Spinal cord (tissue), 10 donors: ENCODE data around the gene MYO15B. TPM values are rescaled to one million over a fixed set of nuclear protein-coding genes. Genes with fewer than 3 reads are reported as not detected.

Source experiments
- DNase-seq, 6 donors: peaks; one replicate each; pipeline versions ENCODE4 v3.0.0 to v3.0.0-alpha.2; 2013 to 2015; ENCODE audit warnings: low spot score in 6 of 6, low read depth in 4 of 6
- H3K27ac ChIP-seq: one replicate; pipeline ENCODE4 v1.5.1; 2013; ENCODE audit warnings: low read depth, low read length, control low read depth
- H3K27me3 ChIP-seq: one replicate; pipeline ENCODE4 v1.6.1; 2013; ENCODE audit warnings: low read length; ENCODE audit not compliant: control insufficient read depth, insufficient read depth
- H3K36me3 ChIP-seq: one replicate; pipeline ENCODE4 v1.6.1; 2013; ENCODE audit warnings: low read length; ENCODE audit not compliant: control insufficient read depth, insufficient read depth
- H3K4me1 ChIP-seq: one replicate; pipeline ENCODE4 v1.6.1; 2013; ENCODE audit warnings: low read length; ENCODE audit not compliant: control insufficient read depth, insufficient read depth
- H3K4me3 ChIP-seq: one replicate; pipeline ENCODE4 v1.5.1; 2013; ENCODE audit warnings: low read depth, low read length, control low read depth
- H3K9me3 ChIP-seq: one replicate; pipeline ENCODE4 v1.6.1; 2013; ENCODE audit warnings: low read length; ENCODE audit not compliant: control insufficient read depth, insufficient read depth
- WGBS: methylation state at CpG from one replicate; pipeline ENCODE4 v1.1.5; 2013; ENCODE audit warnings: missing lambda C conversion rate; ENCODE audit not compliant: insufficient coverage; 5-methylcytosine and 5-hydroxymethylcytosine counted together
- long read RNA-seq, 4 donors: transcript quantifications; one replicate each; lab custom pipeline, GENCODE V29; 2026
- polyA plus RNA-seq, 2 donors: library from polyadenylated mRNA; unstranded; fragments of 120-200 nt; gene quantifications; one replicate each; pipeline ENCODE4 v1.2.1, GENCODE V29; 2013; ENCODE audit not compliant: insufficient read length in 2 of 2
- total RNA-seq, 2 donors: library from RNA; depleted of rRNA in 1 of 2; stranded (reverse); fragments of 120-200 nt in 1 of 2; fragments of >200 nt in 1 of 2; gene quantifications; one replicate each; pipeline versions ENCODE4 v1.2.3 to v1.2.4, GENCODE V29; 2013 to 2014
- donor health status: healthy.

Gene MYO15B
- 10 to 100 TPM; 38.9 to 99.1 TPM for total RNA-seq
- polyA plus RNA-seq: 100 to 1,000 TPM in 1 of 2 donors, 10 to 100 TPM in 1; 98.4 to 148 TPM
- long read RNA-seq, donor 1, partial matches to known transcripts: 6 of 7 reads
- long read RNA-seq, donor 1, other reads (novel, unspliced or antisense): 0 of 7 reads
- long read RNA-seq, donor 2, partial matches to known transcripts: 0 of 2 reads
- long read RNA-seq, donor 2, other reads (novel, unspliced or antisense): 0 of 2 reads
- long read RNA-seq, donor 3: 0 reads
- long read RNA-seq, donor 4, partial matches to known transcripts: 20 of 31 reads
- long read RNA-seq, donor 4, other reads (novel, unspliced or antisense): 6 of 31 reads

DNA sequence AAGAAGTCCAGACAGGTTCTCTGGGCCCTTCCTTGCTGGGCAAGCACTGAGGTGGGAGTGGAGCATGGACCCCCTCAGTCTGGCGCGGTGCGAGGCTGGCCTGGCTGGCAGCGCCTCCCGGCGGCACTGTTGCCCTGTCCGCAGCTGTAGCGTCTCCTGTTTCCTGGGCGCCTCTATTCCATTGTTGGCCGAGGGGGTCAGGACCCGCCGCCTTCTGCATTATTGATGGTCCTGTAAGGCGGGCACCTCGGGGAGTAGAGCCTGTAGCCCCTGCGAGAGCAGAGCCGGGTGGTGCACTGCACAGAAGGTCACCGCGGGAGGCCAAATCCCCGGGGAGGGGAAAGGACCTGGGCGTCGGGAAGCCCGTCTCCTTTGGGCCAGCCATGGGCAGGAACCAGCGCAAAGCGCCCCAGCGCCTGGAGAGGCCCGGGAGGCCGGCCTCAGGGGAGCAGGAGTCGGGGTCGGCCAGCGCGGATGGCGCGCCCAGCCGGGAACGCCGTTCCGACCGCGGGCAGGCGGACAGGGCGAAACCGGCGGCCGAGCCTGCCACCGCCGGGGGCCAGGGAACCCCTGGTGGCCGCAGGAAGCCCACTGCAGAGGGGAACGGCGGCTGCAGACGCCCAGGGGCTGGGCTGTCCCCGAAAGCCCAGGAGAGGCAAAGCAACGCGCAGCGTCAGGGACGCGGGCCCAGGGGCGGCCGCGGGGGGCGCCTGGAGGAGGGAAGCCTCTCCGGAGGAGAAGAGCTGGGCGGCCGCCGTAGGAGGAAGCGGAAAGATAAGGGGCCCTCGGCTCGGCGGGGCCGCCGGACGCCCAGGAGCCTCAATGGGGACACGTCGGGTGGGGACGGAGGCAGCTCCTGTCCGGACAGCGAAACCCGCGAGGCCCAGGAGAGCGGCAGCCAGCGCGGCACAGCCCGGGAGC is at the start of gene MYO15B:
TSS of gene MYO15B (plus strand) at position 126 of the 921 bp plus-strand sequence. CDS start at position 384, 258 bp downstream.
- 3% methylated on average over 82 of the region's 82 CpGs for WGBS
- H3K27ac ChIP-seq: peak within 1 kb of the TSS; percentile 86
- H3K4me3 ChIP-seq: peak within 1 kb of the TSS; percentile 55
- H3K36me3 ChIP-seq: peaks cover 26% of the 10 kb centered on the region
- DNase-seq: peak in 5 of 6 donors; percentile 6 to 80 (median 17)
- H3K9me3 ChIP-seq: no peaks in the 10 kb centered on the region
- peaks cover 33% of the 10 kb centered on the region for H3K4me1 ChIP-seq
- H3K27me3 ChIP-seq: no peaks in the 10 kb centered on the region

DNA sequence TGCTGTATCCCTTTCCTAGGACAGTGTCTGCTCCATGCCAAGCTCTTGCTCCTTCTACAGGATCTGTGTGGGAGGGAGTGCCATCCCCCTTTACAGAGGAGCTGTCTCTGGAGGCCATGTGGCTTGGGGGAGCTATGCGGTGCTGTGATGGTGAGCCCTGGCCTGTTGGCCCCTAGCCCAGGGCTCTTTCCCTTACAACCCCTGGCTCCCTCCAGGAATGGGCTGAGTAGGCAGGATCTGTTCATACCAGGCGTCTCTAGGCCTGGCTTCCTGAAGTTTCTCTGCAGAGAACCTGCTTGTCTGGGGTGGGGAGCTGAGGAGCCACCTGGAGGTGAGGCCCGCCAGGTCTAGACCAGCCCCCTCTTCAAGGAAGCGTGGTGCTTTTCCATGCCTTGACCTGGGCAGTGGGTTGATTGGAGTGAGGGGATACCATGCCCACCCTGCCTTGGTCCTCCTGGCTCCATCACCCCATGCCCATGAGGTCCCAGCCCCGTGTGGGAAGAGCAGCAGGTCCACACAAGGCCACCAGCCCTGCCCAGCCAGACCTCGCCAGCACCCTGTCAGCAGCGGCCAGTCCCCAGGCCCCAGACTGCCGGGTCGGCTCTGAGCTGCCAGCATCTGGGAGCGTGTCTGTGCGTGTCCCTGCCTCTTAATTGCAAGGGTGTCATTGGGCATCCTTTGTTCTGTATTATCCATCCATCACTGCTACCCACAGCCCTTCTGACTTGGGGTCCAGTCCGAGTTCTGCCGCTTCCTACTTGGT is 47.5 kb upstream of the MYO15B start:
- WGBS: 75% methylated on average over 9 of the region's 13 CpGs

DNA sequence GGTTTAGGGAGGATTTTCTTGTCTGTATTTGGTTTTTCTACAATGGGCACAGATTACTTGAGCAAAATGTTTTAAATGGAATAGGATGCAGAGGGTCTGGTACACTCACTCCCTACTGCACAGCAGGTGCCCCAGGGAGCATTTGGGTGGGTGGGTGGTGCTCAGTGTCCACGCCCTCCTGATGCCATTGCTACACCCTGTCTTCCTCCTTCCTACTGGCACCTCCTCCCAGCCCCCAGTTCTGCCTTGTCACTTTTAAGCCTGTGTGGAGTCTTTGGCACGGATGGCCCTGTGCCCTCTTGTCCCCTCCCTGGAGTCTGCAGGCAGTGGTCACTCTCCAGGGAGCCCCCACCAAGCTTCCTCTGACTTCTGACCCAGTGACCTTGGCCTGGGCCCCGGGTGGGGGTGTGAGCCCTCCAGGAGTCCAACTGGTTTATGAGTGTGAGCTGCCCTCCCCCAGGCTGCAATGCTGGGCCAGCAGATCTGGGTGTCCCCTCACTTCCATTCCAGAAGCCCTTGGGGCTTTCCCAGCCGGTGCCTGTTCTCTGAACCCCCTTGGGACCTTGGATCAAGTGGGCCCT is 46.6 kb upstream of the MYO15B start:
- H3K36me3 ChIP-seq: peaks cover 3% of the 10 kb centered on the region
- no peaks in the 10 kb centered on the region for H3K27me3 ChIP-seq
- no peak overlapping the region for H3K27ac ChIP-seq
- H3K9me3 ChIP-seq: no peaks in the 10 kb centered on the region
- 94% methylated on average over 3 of the region's 4 CpGs for WGBS
- DNase-seq: no peak
- no peak overlapping the region for H3K4me3 ChIP-seq
- H3K4me1 ChIP-seq: no peaks in the 10 kb centered on the region

More for the DNA sequence above, 47.5 kb upstream of the MYO15B start:
- no peaks in the 10 kb centered on the region for H3K27me3 ChIP-seq
- peaks cover 6% of the 10 kb centered on the region for H3K4me1 ChIP-seq
- H3K36me3 ChIP-seq: peaks cover 3% of the 10 kb centered on the region
- no peak overlapping the region for H3K4me3 ChIP-seq
- no peak for DNase-seq
- H3K27ac ChIP-seq: no peak overlapping the region
- H3K9me3 ChIP-seq: no peaks in the 10 kb centered on the region

GRCh38 chr17:75542229-75542628 is 45.4 kb upstream of the MYO15B start:
- no peaks in the 10 kb centered on the region for H3K27me3 ChIP-seq
- peaks cover 3% of the 10 kb centered on the region for H3K36me3 ChIP-seq
- WGBS: 86% methylated on average over 6 of the region's 8 CpGs
- H3K4me1 ChIP-seq: no peaks in the 10 kb centered on the region
- no peaks in the 10 kb centered on the region for H3K9me3 ChIP-seq
- DNase-seq: no peak
- no peak overlapping the region for H3K4me3 ChIP-seq
- H3K27ac ChIP-seq: no peak overlapping the region

DNA sequence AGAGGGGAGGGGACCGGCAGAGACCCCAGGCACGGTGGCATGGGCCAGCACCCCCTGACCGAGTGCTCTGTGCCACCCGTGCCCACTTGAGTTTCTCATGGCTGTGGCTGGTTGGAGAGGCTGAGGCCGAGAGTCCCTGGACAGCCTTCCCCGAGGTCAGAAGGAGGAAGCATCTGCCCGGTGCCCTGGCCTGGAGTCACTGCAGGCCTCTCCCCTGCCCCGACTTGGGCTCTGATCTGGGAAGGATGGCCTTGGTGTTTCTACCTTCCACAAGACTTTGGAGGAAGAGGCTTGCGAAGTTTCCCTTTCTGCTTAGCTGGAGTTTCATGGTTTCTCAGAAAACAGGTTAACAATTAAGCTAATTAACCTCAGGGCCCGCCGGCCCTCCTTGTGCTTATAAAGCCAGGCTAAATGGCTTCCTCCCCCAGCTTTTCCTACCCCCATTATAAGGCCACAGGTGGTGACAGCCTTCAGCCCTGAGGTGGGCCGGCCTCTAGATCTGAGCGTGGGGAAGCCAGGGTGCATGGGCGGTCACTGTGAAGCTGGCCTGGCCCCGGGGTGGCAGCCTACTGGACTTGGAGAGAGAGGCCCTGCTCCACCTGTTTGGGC is 44.8 kb upstream of the MYO15B start:
- H3K4me1 ChIP-seq: no peaks in the 10 kb centered on the region
- peaks cover 3% of the 10 kb centered on the region for H3K36me3 ChIP-seq
- H3K4me3 ChIP-seq: no peak overlapping the region
- no peak overlapping the region for H3K27ac ChIP-seq
- DNase-seq: no peak
- no peaks in the 10 kb centered on the region for H3K27me3 ChIP-seq
- WGBS: 68% methylated on average over 13 of the region's 15 CpGs
- no peaks in the 10 kb centered on the region for H3K9me3 ChIP-seq

- DNase-seq: no peak
- peaks cover 3% of the 10 kb centered on the region for H3K36me3 ChIP-seq
- no peaks in the 10 kb centered on the region for H3K9me3 ChIP-seq
- no peaks in the 10 kb centered on the region for H3K27me3 ChIP-seq
- WGBS: 79% methylated on average over 8 of the region's 8 CpGs
- no peak overlapping the region for H3K4me3 ChIP-seq
- no peaks in the 10 kb centered on the region for H3K4me1 ChIP-seq
- H3K27ac ChIP-seq: no peak overlapping the region
Observed at GRCh38 chr17:75544250-75544649, 43.4 kb upstream of the MYO15B start.

- H3K4me1 ChIP-seq: no peaks in the 10 kb centered on the region
- no peak overlapping the region for H3K4me3 ChIP-seq
- 94% methylated on average over 13 of the region's 13 CpGs for WGBS
- no peaks in the 10 kb centered on the region for H3K9me3 ChIP-seq
- no peaks in the 10 kb centered on the region for H3K36me3 ChIP-seq
- no peak for DNase-seq
- H3K27me3 ChIP-seq: peaks cover 3% of the 10 kb centered on the region
- no peak overlapping the region for H3K27ac ChIP-seq
Observed at GRCh38 chr17:75546181-75546580, 41.4 kb upstream of the MYO15B start.

- Histone ChIP-seq H3K36me3 (no peaks in the 10 kb centered on the region), H3K4me1 (no peaks in the 10 kb centered on the region), H3K4me3 (no peak overlapping the region), H3K27ac (no peak overlapping the region), H3K27me3 (peaks cover 3% of the 10 kb centered on the region), H3K9me3 (no peaks in the 10 kb centered on the region)
- DNase-seq: no peak
- WGBS: 89% methylated on average over 8 of the region's 9 CpGs
Observed at GRCh38 chr17:75547091-75547490, 40.5 kb upstream of the MYO15B start.

DNA sequence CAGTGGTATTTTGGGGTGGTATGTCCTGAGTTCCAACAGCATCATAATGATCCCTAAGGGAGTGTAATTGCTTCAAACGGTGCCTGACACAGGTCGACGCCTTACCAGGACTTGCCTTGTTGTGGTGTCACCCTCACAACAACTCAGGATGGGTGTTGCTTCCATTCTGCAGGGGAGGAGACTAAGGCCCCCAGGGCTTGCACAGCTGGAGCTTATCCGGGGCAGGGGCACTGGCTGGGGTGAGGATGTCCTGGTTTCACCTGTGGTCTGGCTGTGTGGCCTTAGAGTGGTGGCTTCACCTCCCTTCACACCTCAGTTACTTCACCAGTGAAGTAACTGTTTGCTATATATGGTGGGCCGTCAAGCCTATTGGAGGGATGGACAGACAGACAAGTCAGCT is 38.8 kb upstream of the MYO15B start:
- Histone ChIP-seq H3K4me3 (no peak overlapping the region), H3K27me3 (peaks cover 3% of the 10 kb centered on the region), H3K4me1 (peaks cover 8% of the 10 kb centered on the region), H3K27ac (no peak overlapping the region), H3K36me3 (no peaks in the 10 kb centered on the region), H3K9me3 (no peaks in the 10 kb centered on the region)
- no peak for DNase-seq
- WGBS: 50% methylated on average over 1 of the region's 5 CpGs
